WI38 (cell line): ENCODE data around the gene ASS1.

ENCODE experiments used
- H3K4me3 ChIP-seq: 2 replicates; pipeline ENCODE4 v1.5.1; 2011; ENCODE audit warnings: low read depth, mild to moderate bottlenecking, control low read depth, low read length
- CTCF ChIP-seq: IDR thresholded peaks from 2 replicates; pipeline ENCODE4 v1.5.1; 2012; ENCODE audit warnings: low read depth, mild to moderate bottlenecking, control low read depth, low read length

ASS1 gene

GRCh38 chr9:130543368-130543767 lies 98.6 kb downstream of the ASS1 start:
- H3K4me3 ChIP-seq: no peak overlapping the region
- TF ChIP-seq CTCF: no peak

GRCh38 chr9:130543859-130544258 lies 99.1 kb downstream of the ASS1 start:
- TF ChIP-seq CTCF: no peak

GRCh38 chr9:130544364-130544763 lies 99.6 kb downstream of the ASS1 start:
- no peak for TF ChIP-seq CTCF
- H3K4me3 ChIP-seq: no peak overlapping the region

More at GRCh38 chr9:130543859-130544258, 99.1 kb downstream of the ASS1 start:
- H3K4me3 ChIP-seq: no peak overlapping the region

- no peak for TF ChIP-seq CTCF
- no peak overlapping the region for H3K4me3 ChIP-seq
These were observed 103.3 kb downstream of the ASS1 start for GRCh38 chr9:130548103-130548502.

- no peak overlapping the region for H3K4me3 ChIP-seq
- no peak for TF ChIP-seq CTCF
These were observed 104.5 kb downstream of the ASS1 start for GRCh38 chr9:130549093-130549735.
